SK-N-SH (cell line): ENCODE results near the gene PI3. TPM values are rescaled to one million over a fixed set of nuclear protein-coding genes. Genes with fewer than 3 reads are reported as not detected.
"Not testable (repeated sequence)": the region's sequence is repeated elsewhere in the genome, so short reads cannot be mapped to it uniquely, and the experiment has no call there.

Source experiments
- CTCF ChIA-PET: fragments of 300-600, 350-600 bp; formaldehyde crosslinking; extraction: SDS; loops from one replicate; lab custom pipeline; 2021; lab: Yijun Ruan, JAX
- POLR2A ChIA-PET: fragments of 350-600 bp; sonication (Branson Sonifier 250); formaldehyde crosslinking; extraction: SDS; loops from one replicate; lab custom pipeline; 2020; ENCODE audit warnings: antibody characterized with exemption, inconsistent platforms; lab: Yijun Ruan, JAX
- DNase-seq: peaks from one replicate; pipeline ENCODE4 v3.0.0; 2012
- H2AFZ ChIP-seq: fragments of 200-600 bp; sonication (generic); 2 replicates; pipeline ENCODE4 v1.8.1; 2016; ENCODE audit warnings: antibody characterized with exemption, mild to moderate bottlenecking, low read depth
- H3F3A ChIP-seq: fragments of 200-600 bp; sonication (generic); replicated peaks from 2 replicates; pipeline ENCODE3; 2016; ENCODE audit warnings: antibody characterized with exemption, mild to moderate bottlenecking; ENCODE audit not compliant: insufficient read depth
- H3K27ac ChIP-seq, 2 experiments: fragments of 200-500 bp in 1 of 2; fragments of 200-600 bp in 1 of 2; sonication (Bioruptor generic) in 1 of 2; sonication (generic), shearing (Covaris generic) in 1 of 2; 2 replicates each; pipeline versions ENCODE4 v1.5.1 to v1.6.1; 2014 to 2016; ENCODE audit warnings: low read depth in 2 of 2, inconsistent platforms in 1 of 2, low read length in 1 of 2, mild to moderate bottlenecking in 1 of 2, mixed read lengths in 1 of 2
- H3K27me3 ChIP-seq: fragments of 200-600 bp; sonication (generic), shearing (Covaris generic); 2 replicates; pipeline ENCODE4 v1.6.1; 2016; ENCODE audit warnings: mixed run types; ENCODE audit not compliant: insufficient read depth
- H3K36me3 ChIP-seq, 2 experiments: fragments of 200-500 bp in 1 of 2; fragments of 200-600 bp in 1 of 2; sonication (Bioruptor generic) in 1 of 2; sonication (generic) in 1 of 2; replicated peaks in 1 of 2; 2 replicates each; pipeline versions ENCODE3 to v1.5.1; 2014 to 2016; ENCODE audit warnings: low read length in 1 of 2, mild to moderate bottlenecking in 1 of 2; ENCODE audit not compliant: insufficient read depth in 2 of 2, control insufficient read depth in 1 of 2
- H3K4me1 ChIP-seq, 2 experiments: fragments of 200-500 bp in 1 of 2; fragments of 200-600 bp in 1 of 2; sonication (Bioruptor generic) in 1 of 2; sonication (generic), shearing (Covaris generic) in 1 of 2; 2 replicates each; pipeline versions ENCODE4 v1.5.1 to v1.6.1; 2014 to 2016; ENCODE audit warnings: low read depth in 1 of 2, low read length in 1 of 2, mixed run types in 1 of 2; ENCODE audit not compliant: insufficient read depth in 2 of 2, control insufficient read depth in 1 of 2
- H3K4me2 ChIP-seq: fragments of 200-600 bp; sonication (generic), shearing (Covaris generic); 2 replicates; pipeline ENCODE4 v1.6.1; 2017; ENCODE audit warnings: mixed run types
- H3K4me3 ChIP-seq, 2 experiments: fragments of 200-500 bp in 1 of 2; fragments of 200-600 bp in 1 of 2; sonication (Bioruptor generic) in 1 of 2; sonication (generic), shearing (Covaris generic) in 1 of 2; 2 replicates each; pipeline versions ENCODE4 v1.5.1 to v1.8.1; 2014 to 2016; ENCODE audit warnings: low read depth in 2 of 2, inconsistent platforms in 1 of 2, low read length in 1 of 2, mild to moderate bottlenecking in 1 of 2, mixed read lengths in 1 of 2, moderate library complexity in 1 of 2
- H3K79me2 ChIP-seq: fragments of 200-600 bp; sonication (generic); 2 replicates; pipeline ENCODE4 v1.8.1; 2017; ENCODE audit warnings: mild to moderate bottlenecking; ENCODE audit not compliant: insufficient read depth
- H3K9ac ChIP-seq: fragments of 200-600 bp; sonication (generic); 2 replicates; pipeline ENCODE4 v1.6.1; 2017; ENCODE audit warnings: mixed run types
- H3K9me2 ChIP-seq: fragments of 200-600 bp; sonication (generic); 2 replicates; pipeline ENCODE4 v1.6.1; 2017; ENCODE audit warnings: mixed run types
- H3K9me3 ChIP-seq: fragments of 200-600 bp; sonication (generic); 2 replicates; pipeline ENCODE4 v1.6.1; 2017; ENCODE audit warnings: mixed run types, mild to moderate bottlenecking, moderate library complexity
- H4K20me1 ChIP-seq: fragments of 200-600 bp; sonication (generic); 2 replicates; pipeline ENCODE4 v1.6.1; 2017; ENCODE audit warnings: mild to moderate bottlenecking, mixed run types; ENCODE audit not compliant: insufficient read depth
- CTCF ChIP-seq: fragments of 200-600 bp; sonication (generic); IDR thresholded peaks from 2 replicates; pipeline ENCODE4 v1.6.1; 2017; ENCODE audit warnings: antibody characterized with exemption, mild to moderate bottlenecking, moderate library complexity
- EZH2phosphoT487 ChIP-seq: fragments of 200-600 bp; sonication (generic); IDR thresholded peaks from 2 replicates; pipeline ENCODE4 v1.6.1; 2017; ENCODE audit warnings: low read depth, mixed run types, mild to moderate bottlenecking, antibody characterized with exemption, moderate library complexity, borderline replicate concordance
- GABPA ChIP-seq: IDR thresholded peaks from 2 replicates; pipeline ENCODE4 v1.4.0; 2012; ENCODE audit warnings: low read depth, mild to moderate bottlenecking
- IRF3 ChIP-seq: fragments of 150-350 bp; IDR thresholded peaks from 2 replicates; pipeline ENCODE4 v1.6.1; 2016; ENCODE audit warnings: mild to moderate bottlenecking, low read depth, low read length
- RAD21 ChIP-seq: IDR thresholded peaks from 2 replicates; pipeline ENCODE4 v1.6.1; 2012; ENCODE audit warnings: mild to moderate bottlenecking, low read length
- SIN3A ChIP-seq: IDR thresholded peaks from 2 replicates; pipeline ENCODE4 v1.6.1; 2012; ENCODE audit warnings: low read depth, mild to moderate bottlenecking, low read length, moderate library complexity, borderline replicate concordance
- SMC3 ChIP-seq: IDR thresholded peaks from 2 replicates; pipeline ENCODE4 v1.6.1; 2012; ENCODE audit warnings: low read depth, low read length, improper control_type of control experiment
- USF2 ChIP-seq: fragments of 150-350 bp; IDR thresholded peaks from 2 replicates; pipeline ENCODE4 v1.6.1; 2017; ENCODE audit warnings: antibody characterized with exemption, low read length, low read depth, borderline replicate concordance
- WGBS: methylation state at CpG from one replicate; pipeline ENCODE4 v1.1.6; 2017; ENCODE audit warnings: low lambda C conversion rate; 5-methylcytosine and 5-hydroxymethylcytosine counted together
- polyA plus RNA-seq, 3 experiments: library from polyadenylated mRNA; depleted of rRNA; stranded (reverse); fragments of >200 nt; gene quantifications; 2 replicates each; pipeline ENCODE4 v1.2.3, GENCODE V29; 2012

PI3 gene
- polyA plus RNA-seq, 1 of the 3 experiments (the other 2 are of a cell fraction) = 0.12 TPM

GRCh38 chr20:45153752-45154151 lies 20.9 kb upstream of the PI3 start (continued):
- TF ChIP-seq RAD21 = no peak
- TF ChIP-seq USF2 = no peak
- TF ChIP-seq SIN3A = no peak
- TF ChIP-seq GABPA = no peak
- TF ChIP-seq EZH2phosphoT487 = no peak
- TF ChIP-seq IRF3 = no peak

- ChIA-PET CTCF (no interaction called here), POLR2A (no interaction called here)
- Histone ChIP-seq H3K27me3 (peaks cover 6% of the 10 kb centered on the region; the same call in 1 of the 2 replicates), H3K36me3 (no peaks in the 10 kb centered on the region), H3F3A (no peaks in the 10 kb centered on the region), H4K20me1 (no peaks in the 10 kb centered on the region), H2AFZ (no peak overlapping the region), H3K4me2 (no peak overlapping the region), H3K4me1 (no peaks in the 10 kb centered on the region; a peak in 1 of 4 replicates), H3K9ac (no peak overlapping the region), H3K9me3 (no peaks in the 10 kb centered on the region), H3K27ac (no peak overlapping the region), H3K4me3 (no peak overlapping the region), H3K79me2 (no peaks in the 10 kb centered on the region), H3K9me2 (no peaks in the 10 kb centered on the region)
- WGBS = 1% methylated on average over 3 of the region's 3 CpGs
- peak; percentile 18; the same call in 1 of the 2 replicates for TF ChIP-seq CTCF
- no peak for TF ChIP-seq SMC3
- no peak for DNase-seq
These were observed 20.5 kb upstream of the PI3 start for GRCh38 chr20:45154183-45154582.

- H4K20me1 ChIP-seq, H2AFZ ChIP-seq, H3F3A ChIP-seq, H3K79me2 ChIP-seq, H3K27me3 ChIP-seq, H3K4me2 ChIP-seq, CTCF ChIA-PET, H3K4me3 ChIP-seq, POLR2A ChIA-PET, H3K9me2 ChIP-seq, H3K9ac ChIP-seq, DNase-seq, H3K9me3 ChIP-seq, H3K27ac ChIP-seq, H3K4me1 ChIP-seq, H3K36me3 ChIP-seq: not testable (repeated sequence)
- 11% methylated on average over 1 of the region's 1 CpG for WGBS
These were observed 19.9 kb upstream of the PI3 start for GRCh38 chr20:45154794-45155193.
